ENCODE measurements around the gene GNPTG.

Gene GNPTG

GRCh38 chr16:1308977-1309885, 42.5 kb upstream of the GNPTG start, which contains the start of gene UBE2I:
TSS of gene UBE2I (plus strand) at chr16:1309636. CDS start at chr16:1314031, 4,395 bp downstream.
- Histone ChIP-seq H3K36me3 (ENCODE audit: low read depth) (peaks cover 33% of the 10 kb centered on the region), H3K27ac (ENCODE audit: poor library complexity, severe bottlenecking) (peak within 1 kb of the TSS; percentile 84), H3K9me3 (ENCODE audit: severe bottlenecking) (no peaks in the 10 kb centered on the region), H3K4me3 (ENCODE audit: severe bottlenecking) (peak within 1 kb of the TSS; percentile 46), H3K4me1 (ENCODE audit: insufficient read depth, poor library complexity, severe bottlenecking) (peaks cover 9% of the 10 kb centered on the region), H3K27me3 (ENCODE audit: insufficient read depth, poor library complexity, severe bottlenecking) (no peaks in the 10 kb centered on the region)
- ATAC-seq (ENCODE audit: low read depth) (peak; percentile 86), DNase-seq (ENCODE audit: low spot score) (peak; percentile 97)
- TF ChIP-seq, protein P1, sequence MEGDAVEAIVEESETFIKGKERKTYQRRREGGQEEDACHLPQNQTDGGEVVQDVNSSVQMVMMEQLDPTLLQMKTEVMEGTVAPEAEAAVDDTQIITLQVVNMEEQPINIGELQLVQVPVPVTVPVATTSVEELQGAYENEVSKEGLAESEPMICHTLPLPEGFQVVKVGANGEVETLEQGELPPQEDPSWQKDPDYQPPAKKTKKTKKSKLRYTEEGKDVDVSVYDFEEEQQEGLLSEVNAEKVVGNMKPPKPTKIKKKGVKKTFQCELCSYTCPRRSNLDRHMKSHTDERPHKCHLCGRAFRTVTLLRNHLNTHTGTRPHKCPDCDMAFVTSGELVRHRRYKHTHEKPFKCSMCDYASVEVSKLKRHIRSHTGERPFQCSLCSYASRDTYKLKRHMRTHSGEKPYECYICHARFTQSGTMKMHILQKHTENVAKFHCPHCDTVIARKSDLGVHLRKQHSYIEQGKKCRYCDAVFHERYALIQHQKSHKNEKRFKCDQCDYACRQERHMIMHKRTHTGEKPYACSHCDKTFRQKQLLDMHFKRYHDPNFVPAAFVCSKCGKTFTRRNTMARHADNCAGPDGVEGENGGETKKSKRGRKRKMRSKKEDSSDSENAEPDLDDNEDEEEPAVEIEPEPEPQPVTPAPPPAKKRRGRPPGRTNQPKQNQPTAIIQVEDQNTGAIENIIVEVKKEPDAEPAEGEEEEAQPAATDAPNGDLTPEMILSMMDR (IDR thresholded peaks at IDR 0.05; ENCODE audit: poor library complexity, severe bottlenecking) = no peak

DNA sequence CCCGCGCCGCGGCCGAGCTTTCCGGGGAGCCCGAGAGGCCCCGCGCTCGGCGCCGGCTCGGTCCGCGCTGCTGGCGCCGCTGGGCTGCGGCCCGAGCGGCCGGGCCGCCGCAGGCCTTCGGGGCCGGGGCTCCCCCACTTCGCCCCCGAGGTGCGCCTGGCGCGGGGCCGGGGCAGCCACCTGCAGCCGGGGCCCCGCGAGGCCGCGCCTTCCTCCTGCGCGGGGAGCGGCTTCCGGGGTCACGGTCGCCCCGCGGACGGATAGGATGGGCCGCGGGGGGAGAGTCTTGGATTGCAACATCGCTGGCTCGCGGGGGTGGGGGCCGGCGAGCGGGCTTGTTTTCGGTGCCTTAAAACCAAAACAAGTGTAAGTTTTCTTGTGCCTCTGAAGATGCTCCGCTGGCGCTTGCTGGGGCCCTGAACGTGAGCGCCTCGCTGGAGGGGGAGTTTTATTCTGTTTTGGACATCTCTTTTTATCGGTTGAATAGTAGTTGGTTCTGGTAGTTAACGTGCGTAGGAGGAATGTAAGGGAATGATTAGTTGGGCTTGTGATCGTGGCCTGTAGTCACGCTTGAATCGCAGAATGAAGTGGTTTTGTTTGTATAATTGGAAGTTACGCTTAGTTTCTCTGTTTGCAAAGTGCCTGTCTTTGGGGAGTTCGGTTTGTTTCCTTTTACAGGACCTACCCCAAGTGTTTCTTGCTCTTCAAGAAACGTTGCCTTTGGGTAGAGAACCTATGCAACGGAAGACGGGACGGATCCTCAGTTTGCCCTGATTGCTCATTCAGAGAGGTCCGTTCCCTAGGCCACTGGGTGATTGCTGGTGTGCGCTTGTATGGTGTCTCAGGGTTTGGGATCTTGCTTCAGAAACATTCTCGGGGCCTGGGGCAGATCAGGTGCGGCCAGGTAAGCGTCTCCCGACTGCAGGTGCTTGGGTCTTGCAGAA, 41.6 kb upstream of the GNPTG start:
- H3K4me1 ChIP-seq (ENCODE audit: insufficient read depth, poor library complexity, severe bottlenecking) = peaks cover 9% of the 10 kb centered on the region
- TF ChIP-seq, protein P1 (IDR thresholded peaks at IDR 0.05; ENCODE audit: poor library complexity, severe bottlenecking) = no peak
- no peaks in the 10 kb centered on the region for H3K9me3 ChIP-seq (ENCODE audit: severe bottlenecking)
- H3K4me3 ChIP-seq (ENCODE audit: severe bottlenecking) = peak overlapping the region; percentile 46
- DNase-seq (ENCODE audit: low spot score) (no peak), ATAC-seq (ENCODE audit: low read depth) (no peak)
- H3K27me3 ChIP-seq (ENCODE audit: insufficient read depth, poor library complexity, severe bottlenecking) = no peaks in the 10 kb centered on the region
- peak overlapping the region; percentile 84 for H3K27ac ChIP-seq (ENCODE audit: poor library complexity, severe bottlenecking)
- peaks cover 42% of the 10 kb centered on the region for H3K36me3 ChIP-seq (ENCODE audit: low read depth)

DNA sequence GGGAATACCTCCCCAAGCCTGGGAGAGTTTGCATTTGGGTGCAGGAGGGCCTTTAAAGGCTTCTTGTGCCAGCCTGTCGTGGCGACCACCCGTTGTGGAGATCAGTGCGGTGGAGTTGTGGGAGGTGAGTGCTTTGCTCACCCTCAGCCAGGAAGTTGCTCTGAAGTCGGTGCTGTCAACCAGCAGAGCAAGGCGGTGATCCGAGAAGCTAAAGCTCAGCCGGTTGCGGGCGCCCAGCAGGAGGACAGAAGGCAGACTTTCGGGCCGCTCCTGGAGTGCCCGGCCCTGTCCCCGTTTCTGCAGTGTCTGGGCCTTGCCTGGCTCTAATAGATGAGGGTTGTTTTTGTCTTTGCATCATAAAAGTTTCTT, 40.9 kb upstream of the GNPTG start:
- Histone ChIP-seq H3K4me3 (ENCODE audit: severe bottlenecking) (peak overlapping the region; percentile 46), H3K9me3 (ENCODE audit: severe bottlenecking) (no peaks in the 10 kb centered on the region), H3K27ac (ENCODE audit: poor library complexity, severe bottlenecking) (no peak overlapping the region), H3K36me3 (ENCODE audit: low read depth) (peaks cover 49% of the 10 kb centered on the region), H3K4me1 (ENCODE audit: insufficient read depth, poor library complexity, severe bottlenecking) (peaks cover 9% of the 10 kb centered on the region), H3K27me3 (ENCODE audit: insufficient read depth, poor library complexity, severe bottlenecking) (no peaks in the 10 kb centered on the region)
- TF ChIP-seq, protein P1 (IDR thresholded peaks at IDR 0.05; ENCODE audit: poor library complexity, severe bottlenecking) = no peak
- DNase-seq (ENCODE audit: low spot score) = no peak
- no peak for ATAC-seq (ENCODE audit: low read depth)

- H3K4me3 ChIP-seq (ENCODE audit: severe bottlenecking) = peak overlapping the region; percentile 46
- peaks cover 53% of the 10 kb centered on the region for H3K36me3 ChIP-seq (ENCODE audit: low read depth)
- H3K27ac ChIP-seq (ENCODE audit: poor library complexity, severe bottlenecking) = no peak overlapping the region
- ATAC-seq (ENCODE audit: low read depth) (no peak), DNase-seq (ENCODE audit: low spot score) (no peak)
- TF ChIP-seq, protein P1 (IDR thresholded peaks at IDR 0.05; ENCODE audit: poor library complexity, severe bottlenecking) = no peak
- H3K9me3 ChIP-seq (ENCODE audit: severe bottlenecking) = no peaks in the 10 kb centered on the region
- H3K4me1 ChIP-seq (ENCODE audit: insufficient read depth, poor library complexity, severe bottlenecking) = peaks cover 9% of the 10 kb centered on the region
- H3K27me3 ChIP-seq (ENCODE audit: insufficient read depth, poor library complexity, severe bottlenecking) = no peaks in the 10 kb centered on the region
Observed at GRCh38 chr16:1311212-1311737, 40.5 kb upstream of the GNPTG start.

Data from RWPE2 (cell line).